Measurements from ENCODE around the gene DNAJC22. TPM values are rescaled to one million over a fixed set of nuclear protein-coding genes. Genes with fewer than 3 reads are reported as not detected.

Gene DNAJC22
- total RNA-seq (2014; rRNA removed; shearing (Covaris generic)) (0.16 TPM in 1 of 2 replicates, not detected in the other), total RNA-seq (2022) (0.76 and 1.1 TPM in 2 replicates), Bru-seq, nascent RNA (percentile 23 among the genes with signal in this experiment), BruChase-seq, experiment 1, labeled RNA remaining after a 6-hour chase (percentile 21 among the genes with signal in this experiment), BruChase-seq, experiment 2, labeled RNA remaining after a 2-hour chase (percentile 35 among the genes with signal in this experiment)
- long read RNA-seq = 0 reads

DNA sequence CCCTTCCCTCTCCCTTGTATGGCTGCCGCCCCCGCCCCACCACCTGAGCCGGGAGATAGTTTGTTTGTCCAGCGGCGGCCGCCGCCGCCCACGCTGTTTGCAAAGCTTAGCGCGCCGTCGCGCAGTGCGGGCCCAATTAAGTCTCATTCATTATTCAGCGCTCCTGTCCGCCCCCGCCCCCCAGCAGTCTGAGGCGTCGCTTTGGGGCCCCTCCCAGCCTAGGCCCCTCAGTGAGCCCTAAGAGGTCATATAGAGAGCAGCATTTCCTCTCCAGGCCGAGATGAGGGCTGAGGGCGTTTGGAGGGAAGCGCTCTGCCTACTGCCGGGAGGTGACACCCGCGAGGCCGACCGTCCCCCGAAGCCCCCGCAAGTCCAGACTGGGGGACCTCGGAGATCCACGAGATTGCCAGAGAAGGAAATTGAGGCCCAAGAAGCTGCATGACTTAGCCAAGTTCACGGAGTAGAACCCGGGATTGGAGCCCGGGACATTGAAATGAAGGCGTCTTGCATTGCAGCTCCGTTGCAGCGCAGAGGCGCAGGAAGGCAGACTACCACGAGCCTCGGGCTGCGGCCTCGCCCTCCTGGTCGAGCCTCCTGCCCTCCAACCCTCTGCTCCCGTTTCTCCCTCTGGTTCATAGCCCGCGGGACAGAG is at the start of gene DNAJC22:
TSS of gene DNAJC22 (plus strand) at position 230 of the 652 bp plus-strand sequence. CDS start 1,985 bp downstream, outside the sequence.
- H3K4me1 ChIP-seq (ENCODE audit: insufficient read depth, low read length, poor library complexity, severe bottlenecking) = peaks cover 55% of the 10 kb centered on the region
- H3K79me2 ChIP-seq (ENCODE audit: insufficient read depth, low read depth, low read length) = no peaks in the 10 kb centered on the region
- no peaks in the 10 kb centered on the region for H4K20me1 ChIP-seq (ENCODE audit: insufficient read depth, low read length)
- H2AFZ ChIP-seq (ENCODE audit: low read length) = peak within 1 kb of the TSS; percentile 58; the same call in 1 of the 2 replicates
- no peaks in the 10 kb centered on the region for H3K36me3 ChIP-seq (ENCODE audit: insufficient read depth, low read length)
- H3K27ac ChIP-seq (ENCODE audit: low read depth, low read length, poor library complexity, severe bottlenecking) = no peak within 1 kb of the TSS
- H3K4me3 ChIP-seq (ENCODE audit: low read depth, low read length, poor library complexity, severe bottlenecking) = peak within 1 kb of the TSS; percentile 63
- DNase-seq (ENCODE audit: low spot score) = peak; percentile 47
- TF ChIP-seq, protein P1, sequence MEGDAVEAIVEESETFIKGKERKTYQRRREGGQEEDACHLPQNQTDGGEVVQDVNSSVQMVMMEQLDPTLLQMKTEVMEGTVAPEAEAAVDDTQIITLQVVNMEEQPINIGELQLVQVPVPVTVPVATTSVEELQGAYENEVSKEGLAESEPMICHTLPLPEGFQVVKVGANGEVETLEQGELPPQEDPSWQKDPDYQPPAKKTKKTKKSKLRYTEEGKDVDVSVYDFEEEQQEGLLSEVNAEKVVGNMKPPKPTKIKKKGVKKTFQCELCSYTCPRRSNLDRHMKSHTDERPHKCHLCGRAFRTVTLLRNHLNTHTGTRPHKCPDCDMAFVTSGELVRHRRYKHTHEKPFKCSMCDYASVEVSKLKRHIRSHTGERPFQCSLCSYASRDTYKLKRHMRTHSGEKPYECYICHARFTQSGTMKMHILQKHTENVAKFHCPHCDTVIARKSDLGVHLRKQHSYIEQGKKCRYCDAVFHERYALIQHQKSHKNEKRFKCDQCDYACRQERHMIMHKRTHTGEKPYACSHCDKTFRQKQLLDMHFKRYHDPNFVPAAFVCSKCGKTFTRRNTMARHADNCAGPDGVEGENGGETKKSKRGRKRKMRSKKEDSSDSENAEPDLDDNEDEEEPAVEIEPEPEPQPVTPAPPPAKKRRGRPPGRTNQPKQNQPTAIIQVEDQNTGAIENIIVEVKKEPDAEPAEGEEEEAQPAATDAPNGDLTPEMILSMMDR (conservative IDR thresholded peaks at IDR 0.05; ENCODE audit: low read length) = no peak
- TF ChIP-seq EZH2phosphoT487 (IDR thresholded peaks at IDR 0.05; ENCODE audit: borderline replicate concordance, low read depth, low read length) = no peak
- BruUV-seq (replicated peaks) = no TSS peak
- no peaks in the 10 kb centered on the region for H3K9me3 ChIP-seq (ENCODE audit: low read length)
- ChIA-PET CTCF (ENCODE audit: unreplicated experiment) (interaction anchor here (1.1 to 1.7 kb wide), 3 partner anchors 10 to 20 kb away, joined by 4 to 10 read pairs (median 8); no protein-coding TSS in a partner anchor), POLR2A (no interaction called here)
- H3K4me2 ChIP-seq (ENCODE audit: low read length) = peak within 1 kb of the TSS; percentile 88
- intact Hi-C loops (cut with micrococcal nuclease; ENCODE audit: unreplicated experiment) = loop anchor here (5.0 kb wide), 1 partner anchor 159 kb away; the partner anchor contains the start of gene TUBA1A
- no peaks in the 10 kb centered on the region for H3K9me2 ChIP-seq (ENCODE audit: insufficient read depth, low read length)

DNA sequence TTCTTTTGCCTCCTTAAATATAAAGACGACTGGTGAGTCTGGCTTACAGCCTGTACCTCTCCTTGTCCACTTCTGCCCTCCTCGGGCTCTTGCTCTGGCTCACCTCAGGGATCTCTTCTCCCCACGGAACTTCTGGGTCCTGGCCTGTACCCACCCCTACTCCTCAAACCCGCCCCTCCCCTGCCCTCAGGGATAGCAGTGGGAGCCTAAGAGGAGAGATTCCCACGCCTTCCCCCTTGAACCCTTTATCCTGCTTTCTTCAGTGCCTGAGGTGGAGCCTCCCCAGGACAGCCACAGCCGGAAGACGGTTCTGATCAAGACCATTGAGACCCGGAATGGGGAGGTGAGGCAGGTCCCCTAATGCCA is 49.0 kb upstream of the DNAJC22 start:
- CTCF ChIA-PET (ENCODE audit: unreplicated experiment) = no interaction called here
- H3K36me3 ChIP-seq (ENCODE audit: insufficient read depth, low read length) = no peaks in the 10 kb centered on the region
- H2AFZ ChIP-seq (ENCODE audit: low read length) = no peak overlapping the region
- H3K79me2 ChIP-seq (ENCODE audit: insufficient read depth, low read depth, low read length) = no peaks in the 10 kb centered on the region
- H3K27ac ChIP-seq (ENCODE audit: low read depth, low read length, poor library complexity, severe bottlenecking) = no peak overlapping the region
- intact Hi-C loops (cut with micrococcal nuclease; ENCODE audit: unreplicated experiment) = no loop called here
- no peak for DNase-seq (ENCODE audit: low spot score)
- no peak overlapping the region for H3K4me2 ChIP-seq (ENCODE audit: low read length)
- TF ChIP-seq, protein P1 (conservative IDR thresholded peaks at IDR 0.05; ENCODE audit: low read length) = no peak
- TF ChIP-seq EZH2phosphoT487 (IDR thresholded peaks at IDR 0.05; ENCODE audit: borderline replicate concordance, low read depth, low read length) = no peak
- H3K9me2 ChIP-seq (ENCODE audit: insufficient read depth, low read length) = no peaks in the 10 kb centered on the region
- no peaks in the 10 kb centered on the region for H3K9me3 ChIP-seq (ENCODE audit: low read length)
- no peak overlapping the region for H3K4me3 ChIP-seq (ENCODE audit: low read depth, low read length, poor library complexity, severe bottlenecking)
- H4K20me1 ChIP-seq (ENCODE audit: insufficient read depth, low read length) = no peaks in the 10 kb centered on the region
- H3K4me1 ChIP-seq (ENCODE audit: insufficient read depth, low read length, poor library complexity, severe bottlenecking) = peaks cover 8% of the 10 kb centered on the region
- no TSS peak for BruUV-seq (replicated peaks)
- POLR2A ChIA-PET = interaction anchor here (0.6 to 1.2 kb wide), 3 partner anchors 26 to 127 kb away, joined by 3 to 5 read pairs (median 5); partner anchors contain the start of gene TROAP

DNA sequence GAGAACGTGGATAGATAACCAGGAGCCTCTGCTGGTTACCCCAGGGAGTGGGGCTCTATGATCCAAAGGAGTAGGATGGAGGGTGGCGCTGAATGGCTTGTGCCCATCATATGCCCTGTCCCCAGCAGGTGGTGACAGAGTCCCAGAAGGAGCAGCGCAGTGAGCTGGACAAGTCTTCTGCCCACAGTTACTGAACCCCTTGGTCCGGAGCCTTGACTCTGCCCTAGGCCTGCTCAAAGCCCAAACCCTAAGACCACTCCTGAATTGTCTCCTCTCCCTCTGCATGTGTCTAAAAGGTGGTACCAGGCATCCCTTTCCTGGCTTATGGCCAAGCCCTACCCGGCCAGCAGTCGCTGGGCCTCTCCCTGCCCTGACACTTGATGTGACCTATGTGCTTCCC is 48.5 kb upstream of the DNAJC22 start:
- Histone ChIP-seq H3K36me3 (ENCODE audit: insufficient read depth, low read length) (no peaks in the 10 kb centered on the region), H3K9me2 (ENCODE audit: insufficient read depth, low read length) (no peaks in the 10 kb centered on the region), H3K9me3 (ENCODE audit: low read length) (no peaks in the 10 kb centered on the region), H3K4me2 (ENCODE audit: low read length) (no peak overlapping the region), H3K4me3 (ENCODE audit: low read depth, low read length, poor library complexity, severe bottlenecking) (no peak overlapping the region), H2AFZ (ENCODE audit: low read length) (no peak overlapping the region), H3K27ac (ENCODE audit: low read depth, low read length, poor library complexity, severe bottlenecking) (no peak overlapping the region), H4K20me1 (ENCODE audit: insufficient read depth, low read length) (no peaks in the 10 kb centered on the region), H3K4me1 (ENCODE audit: insufficient read depth, low read length, poor library complexity, severe bottlenecking) (peaks cover 8% of the 10 kb centered on the region), H3K79me2 (ENCODE audit: insufficient read depth, low read depth, low read length) (no peaks in the 10 kb centered on the region)
- no peak for DNase-seq (ENCODE audit: low spot score)
- TF ChIP-seq, protein P1 (conservative IDR thresholded peaks at IDR 0.05; ENCODE audit: low read length) = peak; percentile 33; the same call in 1 of the 2 replicates
- no peak for TF ChIP-seq EZH2phosphoT487 (IDR thresholded peaks at IDR 0.05; ENCODE audit: borderline replicate concordance, low read depth, low read length)
- POLR2A ChIA-PET = no interaction called here
- intact Hi-C loops (cut with micrococcal nuclease; ENCODE audit: unreplicated experiment) = no loop called here
- BruUV-seq (replicated peaks) = no TSS peak
- CTCF ChIA-PET (ENCODE audit: unreplicated experiment) = no interaction called here
